ENCODE results near the gene C11orf24. TPM values are rescaled to one million over a fixed set of nuclear protein-coding genes. Genes with fewer than 3 reads are reported as not detected.

The C11orf24 gene
- total and polyA plus RNA-seq, 9 of the 15 experiments (the other 6 are each of a cell fraction or from before 2014, with no cell fraction given) = 2.0 to 65.2 (median 32.5) TPM

DNA sequence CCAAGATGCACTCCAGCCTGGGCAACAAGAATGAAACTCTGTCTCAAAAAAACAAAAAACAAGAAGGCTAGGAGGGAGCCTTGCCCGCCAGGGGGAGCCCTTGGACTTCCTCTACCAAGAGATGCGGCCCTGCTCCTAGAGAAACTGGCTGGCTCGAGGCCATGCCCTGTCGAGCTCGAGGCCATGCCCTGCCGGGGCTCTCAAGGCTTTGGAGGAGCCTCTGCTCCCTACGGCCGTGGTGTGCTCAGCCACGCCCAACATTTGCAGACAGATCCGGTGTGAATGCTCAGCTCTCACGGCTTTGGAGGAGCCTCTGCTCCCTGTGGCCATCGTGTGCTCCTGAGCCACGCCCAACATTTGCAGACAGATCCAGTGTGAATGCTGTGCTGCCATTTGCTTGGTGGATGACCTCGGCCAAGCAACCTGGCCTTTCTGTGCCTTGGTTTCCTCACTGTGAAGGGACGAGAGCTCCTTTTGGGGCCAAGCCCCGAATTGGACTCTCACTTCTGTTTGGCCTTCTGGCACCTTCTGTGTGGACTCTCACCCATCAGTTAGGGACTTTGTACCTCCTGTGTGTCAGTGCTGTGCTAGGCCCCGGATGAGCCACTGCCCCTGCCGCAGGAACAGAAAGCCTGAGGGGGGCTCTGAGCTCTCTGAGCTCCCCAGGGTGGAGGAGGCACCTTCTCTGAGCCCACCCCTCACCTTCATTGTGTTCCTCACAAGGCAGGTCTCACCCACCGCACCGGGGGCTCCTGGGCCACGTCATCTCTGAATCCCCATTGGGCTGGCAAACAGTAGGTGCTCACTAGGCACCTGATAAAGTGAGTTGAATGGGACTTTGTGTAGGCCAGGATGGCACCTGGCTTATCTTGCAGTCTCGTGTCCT lies 14.1 kb downstream of the C11orf24 start (continued):
- TF ChIP-seq, protein P1, sequence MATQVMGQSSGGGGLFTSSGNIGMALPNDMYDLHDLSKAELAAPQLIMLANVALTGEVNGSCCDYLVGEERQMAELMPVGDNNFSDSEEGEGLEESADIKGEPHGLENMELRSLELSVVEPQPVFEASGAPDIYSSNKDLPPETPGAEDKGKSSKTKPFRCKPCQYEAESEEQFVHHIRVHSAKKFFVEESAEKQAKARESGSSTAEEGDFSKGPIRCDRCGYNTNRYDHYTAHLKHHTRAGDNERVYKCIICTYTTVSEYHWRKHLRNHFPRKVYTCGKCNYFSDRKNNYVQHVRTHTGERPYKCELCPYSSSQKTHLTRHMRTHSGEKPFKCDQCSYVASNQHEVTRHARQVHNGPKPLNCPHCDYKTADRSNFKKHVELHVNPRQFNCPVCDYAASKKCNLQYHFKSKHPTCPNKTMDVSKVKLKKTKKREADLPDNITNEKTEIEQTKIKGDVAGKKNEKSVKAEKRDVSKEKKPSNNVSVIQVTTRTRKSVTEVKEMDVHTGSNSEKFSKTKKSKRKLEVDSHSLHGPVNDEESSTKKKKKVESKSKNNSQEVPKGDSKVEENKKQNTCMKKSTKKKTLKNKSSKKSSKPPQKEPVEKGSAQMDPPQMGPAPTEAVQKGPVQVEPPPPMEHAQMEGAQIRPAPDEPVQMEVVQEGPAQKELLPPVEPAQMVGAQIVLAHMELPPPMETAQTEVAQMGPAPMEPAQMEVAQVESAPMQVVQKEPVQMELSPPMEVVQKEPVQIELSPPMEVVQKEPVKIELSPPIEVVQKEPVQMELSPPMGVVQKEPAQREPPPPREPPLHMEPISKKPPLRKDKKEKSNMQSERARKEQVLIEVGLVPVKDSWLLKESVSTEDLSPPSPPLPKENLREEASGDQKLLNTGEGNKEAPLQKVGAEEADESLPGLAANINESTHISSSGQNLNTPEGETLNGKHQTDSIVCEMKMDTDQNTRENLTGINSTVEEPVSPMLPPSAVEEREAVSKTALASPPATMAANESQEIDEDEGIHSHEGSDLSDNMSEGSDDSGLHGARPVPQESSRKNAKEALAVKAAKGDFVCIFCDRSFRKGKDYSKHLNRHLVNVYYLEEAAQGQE (IDR thresholded peaks at IDR 0.05; ENCODE audit: borderline replicate concordance) = peak; percentile 94
- TF ChIP-seq, protein P1 (CRISPR knock-in tag; IDR thresholded peaks at IDR 0.05; ENCODE audit: low read depth) = 0 out of 2 replicates have a peak, but pooled peaks have one; percentile 60
- TF ChIP-seq, protein P2, sequence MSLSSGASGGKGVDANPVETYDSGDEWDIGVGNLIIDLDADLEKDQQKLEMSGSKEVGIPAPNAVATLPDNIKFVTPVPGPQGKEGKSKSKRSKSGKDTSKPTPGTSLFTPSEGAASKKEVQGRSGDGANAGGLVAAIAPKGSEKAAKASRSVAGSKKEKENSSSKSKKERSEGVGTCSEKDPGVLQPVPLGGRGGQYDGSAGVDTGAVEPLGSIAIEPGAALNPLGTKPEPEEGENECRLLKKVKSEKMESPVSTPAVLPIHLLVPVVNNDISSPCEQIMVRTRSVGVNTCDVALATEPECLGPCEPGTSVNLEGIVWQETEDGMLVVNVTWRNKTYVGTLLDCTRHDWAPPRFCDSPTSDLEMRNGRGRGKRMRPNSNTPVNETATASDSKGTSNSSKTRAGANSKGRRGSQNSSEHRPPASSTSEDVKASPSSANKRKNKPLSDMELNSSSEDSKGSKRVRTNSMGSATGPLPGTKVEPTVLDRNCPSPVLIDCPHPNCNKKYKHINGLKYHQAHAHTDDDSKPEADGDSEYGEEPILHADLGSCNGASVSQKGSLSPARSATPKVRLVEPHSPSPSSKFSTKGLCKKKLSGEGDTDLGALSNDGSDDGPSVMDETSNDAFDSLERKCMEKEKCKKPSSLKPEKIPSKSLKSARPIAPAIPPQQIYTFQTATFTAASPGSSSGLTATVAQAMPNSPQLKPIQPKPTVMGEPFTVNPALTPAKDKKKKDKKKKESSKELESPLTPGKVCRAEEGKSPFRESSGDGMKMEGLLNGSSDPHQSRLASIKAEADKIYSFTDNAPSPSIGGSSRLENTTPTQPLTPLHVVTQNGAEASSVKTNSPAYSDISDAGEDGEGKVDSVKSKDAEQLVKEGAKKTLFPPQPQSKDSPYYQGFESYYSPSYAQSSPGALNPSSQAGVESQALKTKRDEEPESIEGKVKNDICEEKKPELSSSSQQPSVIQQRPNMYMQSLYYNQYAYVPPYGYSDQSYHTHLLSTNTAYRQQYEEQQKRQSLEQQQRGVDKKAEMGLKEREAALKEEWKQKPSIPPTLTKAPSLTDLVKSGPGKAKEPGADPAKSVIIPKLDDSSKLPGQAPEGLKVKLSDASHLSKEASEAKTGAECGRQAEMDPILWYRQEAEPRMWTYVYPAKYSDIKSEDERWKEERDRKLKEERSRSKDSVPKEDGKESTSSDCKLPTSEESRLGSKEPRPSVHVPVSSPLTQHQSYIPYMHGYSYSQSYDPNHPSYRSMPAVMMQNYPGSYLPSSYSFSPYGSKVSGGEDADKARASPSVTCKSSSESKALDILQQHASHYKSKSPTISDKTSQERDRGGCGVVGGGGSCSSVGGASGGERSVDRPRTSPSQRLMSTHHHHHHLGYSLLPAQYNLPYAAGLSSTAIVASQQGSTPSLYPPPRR (CRISPR knock-in tag; IDR thresholded peaks at IDR 0.05; ENCODE audit: borderline replicate concordance) = no peak
- TF ChIP-seq, protein P3, sequence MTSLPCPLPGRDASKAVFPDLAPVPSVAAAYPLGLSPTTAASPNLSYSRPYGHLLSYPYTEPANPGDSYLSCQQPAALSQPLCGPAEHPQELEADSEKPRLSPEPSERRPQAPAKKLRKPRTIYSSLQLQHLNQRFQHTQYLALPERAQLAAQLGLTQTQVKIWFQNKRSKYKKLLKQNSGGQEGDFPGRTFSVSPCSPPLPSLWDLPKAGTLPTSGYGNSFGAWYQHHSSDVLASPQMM (CRISPR knock-in tag; IDR thresholded peaks at IDR 0.05) = no peak
- TF ChIP-seq, protein P4, sequence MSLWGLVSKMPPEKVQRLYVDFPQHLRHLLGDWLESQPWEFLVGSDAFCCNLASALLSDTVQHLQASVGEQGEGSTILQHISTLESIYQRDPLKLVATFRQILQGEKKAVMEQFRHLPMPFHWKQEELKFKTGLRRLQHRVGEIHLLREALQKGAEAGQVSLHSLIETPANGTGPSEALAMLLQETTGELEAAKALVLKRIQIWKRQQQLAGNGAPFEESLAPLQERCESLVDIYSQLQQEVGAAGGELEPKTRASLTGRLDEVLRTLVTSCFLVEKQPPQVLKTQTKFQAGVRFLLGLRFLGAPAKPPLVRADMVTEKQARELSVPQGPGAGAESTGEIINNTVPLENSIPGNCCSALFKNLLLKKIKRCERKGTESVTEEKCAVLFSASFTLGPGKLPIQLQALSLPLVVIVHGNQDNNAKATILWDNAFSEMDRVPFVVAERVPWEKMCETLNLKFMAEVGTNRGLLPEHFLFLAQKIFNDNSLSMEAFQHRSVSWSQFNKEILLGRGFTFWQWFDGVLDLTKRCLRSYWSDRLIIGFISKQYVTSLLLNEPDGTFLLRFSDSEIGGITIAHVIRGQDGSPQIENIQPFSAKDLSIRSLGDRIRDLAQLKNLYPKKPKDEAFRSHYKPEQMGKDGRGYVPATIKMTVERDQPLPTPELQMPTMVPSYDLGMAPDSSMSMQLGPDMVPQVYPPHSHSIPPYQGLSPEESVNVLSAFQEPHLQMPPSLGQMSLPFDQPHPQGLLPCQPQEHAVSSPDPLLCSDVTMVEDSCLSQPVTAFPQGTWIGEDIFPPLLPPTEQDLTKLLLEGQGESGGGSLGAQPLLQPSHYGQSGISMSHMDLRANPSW (CRISPR knock-in tag; IDR thresholded peaks at IDR 0.05) = no peak
- TF ChIP-seq NONO (IDR thresholded peaks at IDR 0.05; ENCODE audit: low read depth in 2 of 2, low read length in 1 of 2) (peak in 1 of 2 experiments; percentile 46; a peak in 1 of 4 replicates), SMC3 (conservative IDR thresholded peaks at IDR 0.05; ENCODE audit: insufficient read depth, low read depth, low read length) (peak; percentile 92)
